ENCODE data around the gene LMO4. TPM values are rescaled to one million over a fixed set of nuclear protein-coding genes. Genes with fewer than 3 reads are reported as not detected.

LMO4 gene
- total RNA-seq, 1 donor from 2014 or later: 37.6 TPM

- peaks cover 5% of the 10 kb centered on the region for H3K9me3 Mint-ChIP-seq (ENCODE audit: low read depth)
- TF ChIP-seq, protein P1, sequence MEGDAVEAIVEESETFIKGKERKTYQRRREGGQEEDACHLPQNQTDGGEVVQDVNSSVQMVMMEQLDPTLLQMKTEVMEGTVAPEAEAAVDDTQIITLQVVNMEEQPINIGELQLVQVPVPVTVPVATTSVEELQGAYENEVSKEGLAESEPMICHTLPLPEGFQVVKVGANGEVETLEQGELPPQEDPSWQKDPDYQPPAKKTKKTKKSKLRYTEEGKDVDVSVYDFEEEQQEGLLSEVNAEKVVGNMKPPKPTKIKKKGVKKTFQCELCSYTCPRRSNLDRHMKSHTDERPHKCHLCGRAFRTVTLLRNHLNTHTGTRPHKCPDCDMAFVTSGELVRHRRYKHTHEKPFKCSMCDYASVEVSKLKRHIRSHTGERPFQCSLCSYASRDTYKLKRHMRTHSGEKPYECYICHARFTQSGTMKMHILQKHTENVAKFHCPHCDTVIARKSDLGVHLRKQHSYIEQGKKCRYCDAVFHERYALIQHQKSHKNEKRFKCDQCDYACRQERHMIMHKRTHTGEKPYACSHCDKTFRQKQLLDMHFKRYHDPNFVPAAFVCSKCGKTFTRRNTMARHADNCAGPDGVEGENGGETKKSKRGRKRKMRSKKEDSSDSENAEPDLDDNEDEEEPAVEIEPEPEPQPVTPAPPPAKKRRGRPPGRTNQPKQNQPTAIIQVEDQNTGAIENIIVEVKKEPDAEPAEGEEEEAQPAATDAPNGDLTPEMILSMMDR (IDR thresholded peaks at IDR 0.05): no peak
- no peak for DNase-seq (ENCODE audit: low spot score)
- no peaks in the 10 kb centered on the region for H3K4me1 Mint-ChIP-seq (ENCODE audit: low read depth)
- H3K4me3 Mint-ChIP-seq (ENCODE audit: unreplicated experiment): no peak overlapping the region
- no peak overlapping the region for H3K27ac Mint-ChIP-seq (ENCODE audit: unreplicated experiment)
- H3K27me3 Mint-ChIP-seq (ENCODE audit: low read depth): no peaks in the 10 kb centered on the region
- H3K36me3 Mint-ChIP-seq (ENCODE audit: low read depth): peaks cover 1% of the 10 kb centered on the region
These were observed 27.2 kb downstream of the LMO4 start for GRCh38 chr1:87355894-87356293.

GRCh38 chr1:87356591-87356990 lies 27.9 kb downstream of the LMO4 start:
- Mint-ChIP-seq H3K27ac (ENCODE audit: unreplicated experiment) (no peak overlapping the region), H3K4me1 (ENCODE audit: low read depth) (no peaks in the 10 kb centered on the region), H3K36me3 (ENCODE audit: low read depth) (peaks cover 1% of the 10 kb centered on the region), H3K9me3 (ENCODE audit: low read depth) (peaks cover 5% of the 10 kb centered on the region), H3K4me3 (ENCODE audit: unreplicated experiment) (no peak overlapping the region), H3K27me3 (ENCODE audit: low read depth) (no peaks in the 10 kb centered on the region)
- no peak for DNase-seq (ENCODE audit: low spot score)
- TF ChIP-seq, protein P1 (IDR thresholded peaks at IDR 0.05): no peak

DNA sequence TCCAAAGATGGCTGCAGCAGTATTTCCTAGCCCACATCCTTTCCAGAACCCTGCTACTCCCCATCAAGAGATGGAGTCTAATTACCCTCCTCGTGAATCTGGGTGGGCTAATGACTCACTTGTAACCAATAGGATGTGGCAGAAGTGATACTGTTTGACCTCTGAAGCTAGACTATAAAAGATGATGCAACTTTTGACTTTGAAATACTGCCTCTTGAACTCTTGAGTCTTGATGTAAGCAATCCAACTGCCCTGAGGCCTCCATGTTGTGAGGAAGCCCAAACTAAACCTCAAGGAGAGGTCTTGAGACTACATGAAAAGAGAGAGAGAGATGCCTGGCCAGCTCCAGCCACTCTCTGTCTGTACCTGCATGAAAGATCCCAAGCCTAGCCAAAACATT lies 29.5 kb downstream of the LMO4 start:
- Mint-ChIP-seq H3K36me3 (ENCODE audit: low read depth) (peaks cover 1% of the 10 kb centered on the region), H3K27ac (ENCODE audit: unreplicated experiment) (no peak overlapping the region), H3K27me3 (ENCODE audit: low read depth) (no peaks in the 10 kb centered on the region), H3K9me3 (ENCODE audit: low read depth) (peaks cover 5% of the 10 kb centered on the region), H3K4me1 (ENCODE audit: low read depth) (no peaks in the 10 kb centered on the region), H3K4me3 (ENCODE audit: unreplicated experiment) (no peak overlapping the region)
- no peak for DNase-seq (ENCODE audit: low spot score)
- TF ChIP-seq, protein P1 (IDR thresholded peaks at IDR 0.05): no peak

GRCh38 chr1:87359586-87359985 lies 30.9 kb downstream of the LMO4 start:
- no peak for DNase-seq (ENCODE audit: low spot score)
- H3K4me1 Mint-ChIP-seq (ENCODE audit: low read depth): no peaks in the 10 kb centered on the region
- TF ChIP-seq, protein P1 (IDR thresholded peaks at IDR 0.05): no peak
- no peak overlapping the region for H3K27ac Mint-ChIP-seq (ENCODE audit: unreplicated experiment)
- H3K36me3 Mint-ChIP-seq (ENCODE audit: low read depth): no peaks in the 10 kb centered on the region
- no peaks in the 10 kb centered on the region for H3K27me3 Mint-ChIP-seq (ENCODE audit: low read depth)
- H3K9me3 Mint-ChIP-seq (ENCODE audit: low read depth): peaks cover 5% of the 10 kb centered on the region
- H3K4me3 Mint-ChIP-seq (ENCODE audit: unreplicated experiment): no peak overlapping the region

DNA sequence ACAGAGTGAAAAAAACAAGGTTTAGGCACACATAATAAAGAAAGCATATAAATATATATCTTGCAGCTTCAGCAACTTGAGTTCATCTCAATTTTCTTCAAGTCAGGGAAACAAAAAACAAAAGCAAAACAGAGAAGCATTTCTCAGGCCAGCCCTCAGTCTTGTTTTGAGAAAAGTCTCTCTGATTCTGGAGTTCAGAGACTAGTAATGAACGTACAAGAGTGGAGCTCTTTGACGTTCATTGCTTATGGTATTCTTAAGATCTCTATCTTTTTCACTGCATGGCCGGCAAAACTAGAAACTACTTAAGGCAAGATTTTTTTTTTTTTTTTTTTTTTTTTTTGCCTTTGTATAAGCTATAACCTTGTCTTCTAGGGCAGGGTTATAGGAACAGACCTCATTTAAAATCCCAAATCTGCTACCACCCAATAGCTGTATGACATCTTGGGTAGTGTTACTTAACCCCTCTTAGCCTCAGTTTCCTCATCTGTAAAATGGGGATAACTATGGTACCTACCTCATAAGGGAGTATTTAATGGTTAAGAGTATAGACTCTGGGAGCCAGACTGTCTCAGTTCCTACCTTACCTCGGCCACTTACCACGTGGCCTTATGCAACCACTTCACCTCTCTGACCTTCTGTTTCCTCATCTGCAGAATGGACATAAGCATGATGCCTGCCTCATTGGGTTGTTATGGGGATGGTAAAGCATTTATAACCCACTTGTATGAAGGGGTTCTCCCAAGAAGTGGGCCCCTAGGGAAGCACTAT lies 33.6 kb downstream of the LMO4 start:
- TF ChIP-seq, protein P1 (IDR thresholded peaks at IDR 0.05): no peak
- Mint-ChIP-seq H3K4me3 (ENCODE audit: unreplicated experiment) (no peak overlapping the region), H3K9me3 (ENCODE audit: low read depth) (peaks cover 15% of the 10 kb centered on the region), H3K4me1 (ENCODE audit: low read depth) (no peaks in the 10 kb centered on the region), H3K36me3 (ENCODE audit: low read depth) (no peaks in the 10 kb centered on the region), H3K27me3 (ENCODE audit: low read depth) (no peaks in the 10 kb centered on the region), H3K27ac (ENCODE audit: unreplicated experiment) (no peak overlapping the region)
- DNase-seq (ENCODE audit: low spot score): no peak

All from chondrocyte (in vitro differentiated cells).